ENCODE data around the gene MINDY3. TPM values are rescaled to one million over a fixed set of nuclear protein-coding genes. Genes with fewer than 3 reads are reported as not detected.

The MINDY3 gene
- total RNA-seq, 4 donors from 2014 or later = 32.8 to 44.2 (median 38.2) TPM

GRCh38 chr10:15745751-15746150, 114.6 kb downstream of the MINDY3 start:
- Histone ChIP-seq H3K4me1 (no peaks in the 10 kb centered on the region), H3K36me3 (no peaks in the 10 kb centered on the region), H3K9me3 (no peaks in the 10 kb centered on the region), H3K27ac (no peak overlapping the region), H3K27me3 (no peaks in the 10 kb centered on the region), H3K4me3 (replicated peaks in 1 of 3) (no peak overlapping the region)
- intact Hi-C loops (cut with DNase I) = no loop called here
- 80 to 87% methylated on average over 1 of the region's 1 CpG for WGBS, 2 donors
- no peak for DNase-seq
- TF ChIP-seq CTCF (IDR thresholded peaks at IDR 0.05) = no peak
- TF ChIP-seq POLR2A (IDR thresholded peaks at IDR 0.05) = no peak

GRCh38 chr10:15744217-15744865, 116.0 kb downstream of the MINDY3 start:
- Histone ChIP-seq H3K4me3 (replicated peaks in 1 of 3) (no peak overlapping the region), H3K27me3 (no peaks in the 10 kb centered on the region), H3K9me3 (no peaks in the 10 kb centered on the region), H3K36me3 (no peaks in the 10 kb centered on the region), H3K4me1 (no peaks in the 10 kb centered on the region), H3K27ac (no peak overlapping the region)
- TF ChIP-seq POLR2A (IDR thresholded peaks at IDR 0.05) (no peak), CTCF (IDR thresholded peaks at IDR 0.05) (peak in 2 of 6 experiments; percentile 23 to 46)
- peak; percentile 14 to 28 for DNase-seq
- intact Hi-C loops (cut with DNase I) = no loop called here
- WGBS, 2 donors = 29 to 47% methylated on average over 7 of the region's 7 CpGs

GRCh38 chr10:15743443-15743842, 116.9 kb downstream of the MINDY3 start:
- intact Hi-C loops (cut with DNase I) = no loop called here
- Histone ChIP-seq H3K27me3 (no peaks in the 10 kb centered on the region), H3K36me3 (no peaks in the 10 kb centered on the region), H3K4me3 (replicated peaks in 1 of 3) (no peak overlapping the region), H3K4me1 (no peaks in the 10 kb centered on the region), H3K27ac (no peak overlapping the region), H3K9me3 (no peaks in the 10 kb centered on the region)
- TF ChIP-seq CTCF (IDR thresholded peaks at IDR 0.05) (no peak), POLR2A (IDR thresholded peaks at IDR 0.05) (no peak)
- 81 to 82% methylated on average over 2 of the region's 2 CpGs for WGBS, 2 donors
- DNase-seq = no peak

- H3K9me3 ChIP-seq = no peaks in the 10 kb centered on the region
- H3K4me1 ChIP-seq = no peaks in the 10 kb centered on the region
- intact Hi-C loops (cut with DNase I) = no loop called here
- TF ChIP-seq CTCF (IDR thresholded peaks at IDR 0.05) (no peak), POLR2A (IDR thresholded peaks at IDR 0.05) (no peak)
- no peaks in the 10 kb centered on the region for H3K27me3 ChIP-seq
- H3K36me3 ChIP-seq = no peaks in the 10 kb centered on the region
- no peak overlapping the region for H3K4me3 ChIP-seq (replicated peaks in 1 of 3)
- whole genome bisulfite sequencing, 2 donors = 74 to 93% methylated on average over 3 of the region's 3 CpGs
- no peak overlapping the region for H3K27ac ChIP-seq
- no peak for DNase-seq
Observed at GRCh38 chr10:15742836-15743235, 117.5 kb downstream of the MINDY3 start.

- Histone ChIP-seq H3K4me1 (no peaks in the 10 kb centered on the region), H3K36me3 (no peaks in the 10 kb centered on the region), H3K4me3 (replicated peaks in 1 of 3) (no peak overlapping the region), H3K9me3 (no peaks in the 10 kb centered on the region), H3K27ac (no peak overlapping the region), H3K27me3 (no peaks in the 10 kb centered on the region)
- WGBS, 2 donors = 62 to 77% methylated on average over 4 to 5 of the region's 5 CpGs
- no peak for TF ChIP-seq POLR2A (IDR thresholded peaks at IDR 0.05)
- no peak for TF ChIP-seq CTCF (IDR thresholded peaks at IDR 0.05)
- DNase-seq = no peak
- intact Hi-C loops (cut with DNase I) = no loop called here
Observed at GRCh38 chr10:15742102-15742501, 118.2 kb downstream of the MINDY3 start.
